Spleen (tissue), 13 donors: Measurements from ENCODE around the gene TSPAN3. TPM values are rescaled to one million over a fixed set of nuclear protein-coding genes. Genes with fewer than 3 reads are reported as not detected.

ENCODE experiments used
- DNase-seq: peaks from one replicate; pipeline ENCODE4 v3.0.0-alpha.2; 2020
- H3K27ac ChIP-seq, 8 donors: fragments of 200-600 bp; sonication (generic) in 7 of 8; 1 replicate in 4 of 8; 2 replicates in 4 of 8; pipeline versions ENCODE4 v1.5.0 to v1.8.0; 2016 to 2021; ENCODE audit warnings: inconsistent platforms in 4 of 8, mild to moderate bottlenecking in 4 of 8, moderate library complexity in 1 of 8
- H3K27me3 ChIP-seq, 7 donors: fragments of 200-600 bp; sonication (generic) in 6 of 7; replicated peaks in 1 of 7; 1 replicate in 4 of 7; 2 replicates in 3 of 7; pipeline versions ENCODE4 v1.5.0 to v1.8.0; 2016 to 2021; ENCODE audit warnings: inconsistent platforms in 3 of 7, mild to moderate bottlenecking in 1 of 7
- H3K36me3 ChIP-seq, 6 donors: fragments of 200-600 bp; sonication (generic) in 5 of 6; 1 replicate in 4 of 6; 2 replicates in 2 of 6; pipeline versions ENCODE4 v1.5.0 to v1.8.0; 2016 to 2021; ENCODE audit warnings: inconsistent platforms in 2 of 6
- H3K4me1 ChIP-seq, 6 donors: fragments of 200-600 bp; sonication (generic) in 5 of 6; 1 replicate in 3 of 6; 2 replicates in 3 of 6; pipeline versions ENCODE4 v1.5.0 to v1.8.0; 2016 to 2021; ENCODE audit warnings: inconsistent platforms in 3 of 6
- H3K4me3 ChIP-seq, 8 donors: fragments of 200-600 bp; sonication (generic) in 7 of 8; 1 replicate in 4 of 8; 2 replicates in 4 of 8; pipeline versions ENCODE4 v1.5.0 to v1.8.0; 2016 to 2021; ENCODE audit warnings: inconsistent platforms in 4 of 8, mild to moderate bottlenecking in 4 of 8, moderate library complexity in 2 of 8
- H3K9me3 ChIP-seq, 8 donors: fragments of 200-600 bp; sonication (generic) in 7 of 8; 1 replicate in 4 of 8; 2 replicates in 4 of 8; pipeline versions ENCODE4 v1.5.0 to v1.8.0; 2016 to 2021; ENCODE audit warnings: inconsistent platforms in 4 of 8
- CTCF ChIP-seq, 11 experiments: fragments of 200-600 bp in 7 of 11; fragments of 450-650 bp in 4 of 11; sonication (generic) in 4 of 11; IDR thresholded peaks in 8 of 11; conservative IDR thresholded peaks in 3 of 11; 1 replicate in 7 of 11; 2 replicates in 4 of 11; pipeline versions ENCODE4 v1.4.0 to v1.8.0; 2016 to 2021; ENCODE audit warnings: antibody characterized with exemption in 11 of 11, inconsistent platforms in 4 of 11, mild to moderate bottlenecking in 1 of 11
- POLR2A ChIP-seq, 3 donors: fragments of 450-650 bp; IDR thresholded peaks; one replicate each; pipeline ENCODE4 v1.5.1; 2017; ENCODE audit warnings: antibody characterized with exemption in 3 of 3, mild to moderate bottlenecking in 1 of 3
- POLR2AphosphoS5 ChIP-seq, 3 donors: sonication (generic); formaldehyde crosslinking; IDR thresholded peaks; one replicate each; pipeline ENCODE4 v1.5.1; 2017; ENCODE audit warnings: antibody characterized with exemption in 3 of 3
- WGBS, 5 donors: extraction: QIAGEN DNeasy Blood & Tissue Kit in 3 of 5; methylation state at CpG; one replicate each; pipeline versions ENCODE4 v1.1.5 to v1.1.7; 2013 to 2018; 5-methylcytosine and 5-hydroxymethylcytosine counted together
- intact Hi-C: fragments of 100-400 bp; cut with DNase I; formaldehyde crosslinking; loops from one replicate; pipeline ENCODE4 v1.15.0; 2023; ENCODE audit warnings: low total_unique reads
- long read RNA-seq, 2 donors: transcript quantifications; one replicate each; lab custom pipeline, GENCODE V29; 2026
- polyA plus RNA-seq, 3 donors: library from polyadenylated mRNA; stranded (reverse); fragments of 200-250 nt; gene quantifications; one replicate each; pipeline ENCODE4 v1.2.1, GENCODE V29; 2013
- total RNA-seq, 7 donors: library from RNA; depleted of rRNA in 3 of 7; stranded (reverse); fragments of >200 nt in 3 of 7; fragmentation: NEBNext Ultra II Directional in 4 of 7; extraction: Animal tissue kit (Norgen Biotek cat#: 25700) in 4 of 7; gene quantifications; one replicate each; pipeline versions ENCODE4 v1.1.0 to v1.2.1, GENCODE V29; 2016 to 2021
- donor health status: healthy with polysubstance abuse.
- donor health status: DM: no; HTN: no; CAD: no; lungs with moderate emphysema.
- donor health status: DM: no; HTN: no; CAD: no.
- donor health status: Bipolar disorder and iron deficiency.
- donor health status: healthy.
- donor health status: DM: no; HTN: no; CAD: no.
- donor health status: DM: yes; HTN: yes; CAD: no.

TSPAN3 gene
- total RNA-seq (100 to 1,000 TPM in 6 of 7 donors, 10 to 100 TPM in 1; 98.5 to 276 (median 124) TPM), polyA plus RNA-seq (100 to 1,000 TPM; 117 to 160 (median 158) TPM)
- long read RNA-seq, donor 1, full-length matches to known transcripts, result 147 of 153 reads
- long read RNA-seq, donor 1, partial matches to known transcripts, result 6 of 153 reads
- long read RNA-seq, donor 1, other reads (novel, unspliced or antisense), result 0 of 153 reads
- long read RNA-seq, donor 2, full-length matches to known transcripts, result 107 of 107 reads
- long read RNA-seq, donor 2, partial matches to known transcripts, result 0 of 107 reads
- long read RNA-seq, donor 2, other reads (novel, unspliced or antisense), result 0 of 107 reads

GRCh38 chr15:77070495-77071304 lies at the start of gene TSPAN3:
TSPAN3 (minus strand) TSS chr15:77071109; CDS start chr15:77070954, 155 bp downstream.
- WGBS, 5 donors, result 0 to 1% (median 0%) methylated on average over 19 to 97 of the region's 97 CpGs
- DNase-seq, result peak; percentile 98
- intact Hi-C loops, result no loop called here
- Histone ChIP-seq H3K4me3 (peak within 1 kb of the TSS; percentile 83 to 96 (median 84)), H3K27me3 (no peaks in the 10 kb centered on the region), H3K36me3 (no peaks in the 10 kb centered on the region), H3K9me3 (no peaks in the 10 kb centered on the region), H3K27ac (peak within 1 kb of the TSS; percentile 83 to 95 (median 92)), H3K4me1 (peaks cover 3 to 55% (median 46%) of the 10 kb centered on the region in 6 donors)
- TF ChIP-seq POLR2A (IDR thresholded peaks at IDR 0.05) (peak; percentile 20 to 86 (median 32)), POLR2AphosphoS5 (IDR thresholded peaks at IDR 0.05) (peak; percentile 96 to 99 (median 96)), CTCF (IDR thresholded peaks at IDR 0.05 in 8 of 11, conservative IDR thresholded peaks at IDR 0.05 in 3 of 11) (peak in 1 of 11 experiments; percentile 30)

GRCh38 chr15:77120576-77120975 lies 49.7 kb upstream of the TSPAN3 start:
- no peaks in the 10 kb centered on the region for H3K27me3 ChIP-seq
- H3K9me3 ChIP-seq, result no peaks in the 10 kb centered on the region
- intact Hi-C loops, result no loop called here
- no peaks in the 10 kb centered on the region for H3K36me3 ChIP-seq
- peaks cover 0 to 52% (median 39%) of the 10 kb centered on the region in 6 donors for H3K4me1 ChIP-seq
- TF ChIP-seq CTCF (IDR thresholded peaks at IDR 0.05 in 8 of 11, conservative IDR thresholded peaks at IDR 0.05 in 3 of 11), result no peak
- TF ChIP-seq POLR2AphosphoS5 (IDR thresholded peaks at IDR 0.05), result no peak
- no peak for TF ChIP-seq POLR2A (IDR thresholded peaks at IDR 0.05)
- no peak for DNase-seq
- H3K4me3 ChIP-seq, result no peak overlapping the region
- 88 to 94% (median 92%) methylated on average over 4 of the region's 4 CpGs for WGBS, 5 donors
- H3K27ac ChIP-seq, result peak overlapping the region in 1 of 8 donors; percentile 21

DNA sequence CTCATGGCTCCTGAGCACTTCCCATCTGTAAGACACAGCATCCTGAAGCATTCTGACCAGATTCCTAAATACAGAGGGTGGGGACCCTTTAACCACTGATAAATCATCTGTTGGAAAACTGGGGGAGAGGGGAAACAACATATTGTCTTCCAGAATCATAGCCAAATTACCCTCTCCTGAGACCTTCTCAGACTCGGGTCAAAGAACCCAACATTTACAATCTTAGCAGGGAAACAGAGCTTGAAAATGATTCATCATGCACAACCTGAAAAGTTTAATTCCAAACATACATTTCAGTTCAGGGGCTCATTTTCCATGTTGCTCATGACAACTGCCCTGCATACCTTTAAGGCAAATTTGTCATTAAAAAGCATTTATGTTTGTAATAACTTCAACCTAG lies 48.5 kb upstream of the TSPAN3 start:
- no peak for DNase-seq
- Histone ChIP-seq H3K9me3 (no peaks in the 10 kb centered on the region), H3K27me3 (no peaks in the 10 kb centered on the region), H3K4me1 (peaks cover 0 to 52% (median 39%) of the 10 kb centered on the region in 6 donors), H3K36me3 (peaks cover 0 to 8% (median 5%) of the 10 kb centered on the region in 6 donors), H3K27ac (peak overlapping the region in 6 of 8 donors; percentile 11 to 51 (median 34)), H3K4me3 (no peak overlapping the region)
- WGBS, 5 donors, result 47 to 78% (median 65%) methylated on average over 1 of the region's 1 CpG
- intact Hi-C loops, result loop anchor here (5.0 kb wide), 2 partner anchors 378 to 423 kb away; no protein-coding TSS in a partner anchor
- TF ChIP-seq CTCF (IDR thresholded peaks at IDR 0.05 in 8 of 11, conservative IDR thresholded peaks at IDR 0.05 in 3 of 11), result no peak
- no peak for TF ChIP-seq POLR2AphosphoS5 (IDR thresholded peaks at IDR 0.05)
- TF ChIP-seq POLR2A (IDR thresholded peaks at IDR 0.05), result no peak
